NT2/D1 (cell line): ENCODE data around the gene KLHL29.

Experiments used
- SUZ12 ChIP-seq: IDR thresholded peaks from 2 replicates; pipeline ENCODE4 v1.6.1; 2011; ENCODE audit not compliant: insufficient read length, insufficient read depth; ENCODE audit errors: extremely low read depth
- YY1 ChIP-seq: IDR thresholded peaks from 2 replicates; pipeline ENCODE4 v1.6.1; 2011; ENCODE audit not compliant: insufficient read length, insufficient read depth
- ZNF274 ChIP-seq: IDR thresholded peaks from 2 replicates; pipeline ENCODE4 v1.6.1; 2011; ENCODE audit warnings: mild to moderate bottlenecking, low read depth, low read length

- no peak for TF ChIP-seq SUZ12
- no peak for TF ChIP-seq YY1
- no peak for TF ChIP-seq ZNF274
Measured at GRCh38 chr2:23530206-23530908, 145.4 kb downstream of the KLHL29 start.
